ENCODE data around the gene MALL.
"Not testable (repeated sequence)": the region's sequence is repeated elsewhere in the genome, so short reads cannot be mapped to it uniquely, and the experiment has no call there.

MALL gene

DNA sequence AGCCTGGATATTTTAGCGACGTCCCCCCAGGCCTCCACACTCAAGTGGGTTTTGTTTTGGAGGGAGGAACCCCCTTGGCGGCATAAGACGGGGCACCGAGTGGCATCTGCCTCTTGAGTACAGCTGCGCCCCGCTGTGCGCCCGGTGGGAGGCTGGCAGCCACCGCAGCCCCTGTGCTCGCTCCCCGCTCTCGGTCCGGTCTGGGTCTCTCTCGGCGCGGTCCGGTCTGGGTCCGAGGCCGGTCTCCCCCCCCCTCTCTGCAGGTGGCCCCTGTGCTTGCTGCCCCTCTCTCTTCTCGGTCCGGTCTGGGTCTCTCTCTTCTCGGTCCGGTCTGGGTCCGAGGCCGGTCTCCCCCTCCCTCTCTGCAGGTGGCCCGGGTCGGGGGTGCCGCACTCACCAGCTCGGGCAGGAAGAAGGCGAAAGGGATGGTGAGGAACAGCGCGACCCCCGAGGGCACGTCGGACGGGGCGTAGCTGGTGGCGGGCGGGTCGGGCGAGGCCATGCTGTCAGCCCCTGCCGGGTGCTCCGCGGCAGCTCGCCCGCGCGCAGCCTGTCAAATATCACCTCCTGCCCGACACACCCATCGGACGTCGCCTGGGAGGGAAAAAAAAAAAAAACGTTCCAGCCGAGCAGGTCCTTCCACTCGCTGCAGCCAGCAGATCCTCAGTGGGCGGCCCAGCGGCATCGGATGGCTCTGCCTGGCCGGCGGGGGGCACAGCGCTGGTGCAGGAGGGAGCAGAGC, at the start of gene MALL:
Gene MALL, minus strand, starts transcription at position 532 of the 742 bp plus-strand sequence. Its CDS starts 30 bp downstream, at position 502.
- peak; percentile 86 for DNase-seq

DNA sequence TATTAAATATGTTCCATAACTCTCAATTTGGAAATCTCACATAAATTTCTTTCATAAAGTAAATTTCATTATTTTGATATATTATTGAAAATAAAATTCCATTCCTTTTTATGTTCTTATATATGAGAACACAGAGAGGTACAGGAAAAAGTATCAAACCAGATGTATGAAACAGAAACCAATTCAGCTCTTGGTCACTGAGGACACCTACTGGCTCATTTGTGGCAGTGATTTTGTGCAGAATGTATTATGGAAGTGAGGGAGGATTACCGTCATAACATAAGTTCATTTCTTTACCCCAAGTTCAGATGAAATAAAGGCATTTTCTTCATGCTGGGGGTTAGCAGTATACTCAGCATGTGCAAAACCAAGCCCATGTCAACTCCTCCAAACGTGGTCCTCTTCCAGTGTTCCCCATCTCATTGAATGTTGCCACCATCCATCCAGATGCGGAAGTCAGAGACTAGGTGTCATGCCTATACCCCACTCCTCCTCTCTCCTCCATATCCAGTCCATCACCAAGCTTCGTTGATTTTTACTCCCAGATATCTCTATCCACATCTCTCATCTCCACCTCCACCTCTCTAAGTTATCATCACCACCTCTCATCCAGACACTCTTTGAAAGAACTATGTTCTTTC, 41.7 kb upstream of the MALL start:
- DNase-seq, result no peak

DNA sequence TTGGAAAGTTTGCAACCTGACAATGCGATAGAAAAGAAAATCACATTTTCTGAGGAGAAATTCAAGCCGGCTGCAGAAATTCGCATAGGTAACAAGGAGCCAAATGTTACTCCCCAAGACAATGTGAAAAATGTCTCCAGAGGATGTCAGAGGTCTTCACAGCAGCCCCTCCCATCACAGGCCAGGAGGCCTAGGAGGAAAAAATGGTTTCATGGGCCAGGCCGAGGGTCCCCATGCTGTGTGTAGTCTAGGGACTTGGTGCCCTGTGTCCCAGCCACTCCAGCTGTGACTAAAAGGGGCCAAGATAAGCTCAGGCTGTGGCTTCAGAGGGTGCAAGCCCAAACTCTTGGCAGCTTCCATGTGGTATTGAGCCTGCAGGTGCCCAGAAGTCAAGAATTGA, 39.2 kb upstream of the MALL start:
- not testable (repeated sequence) for DNase-seq

DNA sequence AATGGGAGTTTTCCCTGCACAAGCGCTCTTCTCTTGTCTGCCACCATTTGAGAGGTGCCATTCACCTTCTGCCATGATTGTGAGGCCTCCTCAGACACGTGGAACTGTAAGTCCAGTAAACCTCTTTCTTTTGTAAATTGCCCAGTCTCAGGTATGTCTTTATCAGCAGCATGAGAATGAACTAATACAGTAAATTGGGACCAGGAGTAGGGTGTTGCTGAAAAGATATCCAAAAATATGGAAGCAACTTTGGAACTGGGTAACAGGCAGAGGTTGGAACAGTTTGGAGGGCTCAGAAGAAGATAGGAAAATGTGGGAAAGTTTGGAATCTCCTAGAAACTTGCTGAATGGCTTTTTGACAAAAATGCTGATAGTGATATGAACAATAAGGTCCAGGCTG, 38.6 kb upstream of the MALL start:
- not testable (repeated sequence) for DNase-seq

DNA sequence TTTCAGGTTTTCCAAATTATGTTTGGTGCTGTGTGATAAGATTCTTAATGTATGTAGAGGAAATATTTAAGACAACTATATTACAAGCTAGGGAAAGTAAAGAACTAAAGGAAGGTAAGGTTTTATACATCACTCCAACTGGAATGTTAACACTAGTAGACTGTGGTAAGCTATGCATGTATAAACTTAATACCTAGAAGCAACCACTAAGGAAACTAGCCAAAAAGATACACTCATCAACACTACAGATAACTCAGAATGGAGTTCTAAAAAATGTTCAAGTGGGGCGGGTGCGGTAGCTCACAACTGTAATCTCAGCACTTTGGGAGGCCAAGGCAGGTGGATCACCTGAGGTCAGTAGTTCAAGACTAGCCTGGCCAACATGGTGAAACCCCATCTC, 37.8 kb upstream of the MALL start:
- DNase-seq, result no peak

DNA sequence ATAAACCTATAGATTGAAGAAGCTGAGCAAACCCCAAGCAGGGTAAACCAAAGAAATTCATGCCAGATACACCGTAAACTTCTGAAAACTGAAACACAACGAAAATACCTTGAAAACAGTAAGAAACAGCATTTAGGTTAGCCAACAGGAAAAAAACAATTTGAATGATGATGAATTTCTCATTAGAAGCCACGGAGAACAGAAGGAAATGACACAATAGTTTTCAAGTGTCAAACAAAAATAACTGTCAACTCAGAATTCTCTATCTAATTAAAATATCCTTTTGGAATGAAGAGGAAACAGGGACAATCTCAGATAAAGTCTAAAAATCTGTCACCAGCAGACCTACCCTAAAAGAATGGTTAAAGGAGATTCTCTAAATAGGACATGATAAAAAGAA, 37.3 kb upstream of the MALL start:
- no peak for DNase-seq

DNA sequence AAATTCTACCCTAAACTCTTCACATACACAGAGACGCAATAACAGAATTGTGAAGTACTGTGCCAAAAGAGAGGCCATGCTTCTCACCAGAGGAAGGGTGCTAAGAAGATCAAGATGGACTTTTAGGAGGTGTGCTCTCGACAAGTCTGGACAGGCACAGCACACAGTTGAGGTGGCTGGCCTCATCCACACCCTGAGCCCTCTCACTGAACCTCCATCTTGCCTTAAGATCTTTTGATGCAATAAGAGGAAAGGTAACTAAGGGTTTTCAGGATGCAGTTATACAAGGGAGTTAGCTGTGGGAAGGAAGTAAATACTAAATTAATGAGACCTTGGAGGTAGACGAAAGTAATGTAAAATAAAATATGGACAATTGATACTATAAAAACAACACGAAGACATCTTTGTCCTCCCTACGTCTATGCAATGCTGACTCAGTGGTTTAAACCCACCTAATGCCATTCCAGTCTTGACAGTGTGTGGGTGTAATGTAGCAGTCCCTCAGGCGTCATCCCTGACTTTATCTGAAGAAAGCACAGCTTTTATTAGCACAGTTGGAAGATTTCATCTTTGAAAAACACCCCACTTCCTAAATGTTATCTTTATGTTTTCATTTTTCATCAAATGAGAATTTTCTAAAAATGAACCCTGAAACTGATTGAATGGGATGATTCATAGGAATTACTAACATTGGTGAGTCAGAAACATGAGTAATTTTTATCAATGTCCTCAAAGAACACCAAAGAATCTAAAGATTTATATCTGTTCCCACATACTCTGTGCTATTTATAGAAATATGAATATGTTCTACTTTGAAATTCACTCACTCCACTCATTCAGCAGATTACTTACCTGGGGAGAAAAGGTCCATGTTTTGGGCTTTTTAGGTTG, 34.0 kb upstream of the MALL start:
- no peak for DNase-seq

DNA sequence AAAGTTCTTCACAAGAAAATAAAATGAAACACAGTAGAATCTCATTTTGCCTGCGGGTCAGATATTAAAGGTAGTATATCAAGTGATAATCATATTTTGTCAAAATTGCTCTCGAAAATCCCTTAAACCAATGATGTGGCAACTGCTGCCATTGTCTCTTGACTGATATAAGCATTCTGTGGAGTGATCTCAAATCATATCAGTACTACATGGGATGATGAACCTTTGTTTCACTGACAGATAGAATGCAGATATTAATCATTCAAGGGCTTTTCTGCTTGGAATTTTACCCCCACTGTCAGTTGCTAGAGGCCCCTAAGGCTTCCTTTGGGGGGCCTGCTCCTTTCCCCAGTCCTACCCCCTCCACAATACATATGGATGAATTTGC, 31.3 kb upstream of the MALL start:
- DNase-seq, result no peak

DNA sequence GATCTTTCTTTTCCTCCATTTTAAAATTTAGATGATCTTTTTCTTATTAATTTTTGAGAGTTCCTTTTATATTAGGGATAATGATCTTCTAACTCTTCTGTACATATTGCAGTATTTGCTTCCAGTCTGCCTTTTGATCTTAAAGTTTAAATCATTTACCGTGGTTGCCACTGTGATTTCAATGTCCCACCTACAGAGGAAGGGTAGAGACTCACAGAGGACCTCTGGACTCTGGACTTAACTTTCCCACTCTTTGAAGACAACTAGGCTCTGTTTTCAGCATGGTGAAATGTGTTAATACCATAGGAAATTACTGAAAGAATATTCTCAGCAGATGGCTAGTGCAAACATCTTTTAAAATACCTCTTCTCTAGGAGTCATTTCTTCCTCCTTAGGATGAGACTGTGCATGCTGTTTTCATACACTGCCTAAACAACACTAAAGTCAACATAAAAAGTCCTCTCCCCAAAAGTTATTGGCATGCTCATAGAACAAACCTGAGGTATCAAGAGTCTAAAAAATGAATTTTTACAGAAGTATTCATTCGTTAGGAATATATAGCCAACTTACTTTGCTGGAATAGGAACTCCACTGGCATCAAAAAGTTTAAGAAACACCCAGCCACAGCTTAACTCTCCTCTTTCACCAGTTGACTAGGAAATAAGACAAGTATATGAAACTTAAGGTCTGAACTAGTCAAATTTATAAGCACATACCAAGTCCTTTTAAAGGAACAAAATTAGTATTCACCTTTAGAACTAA, 30.7 kb upstream of the MALL start:
- DNase-seq, result no peak

DNA sequence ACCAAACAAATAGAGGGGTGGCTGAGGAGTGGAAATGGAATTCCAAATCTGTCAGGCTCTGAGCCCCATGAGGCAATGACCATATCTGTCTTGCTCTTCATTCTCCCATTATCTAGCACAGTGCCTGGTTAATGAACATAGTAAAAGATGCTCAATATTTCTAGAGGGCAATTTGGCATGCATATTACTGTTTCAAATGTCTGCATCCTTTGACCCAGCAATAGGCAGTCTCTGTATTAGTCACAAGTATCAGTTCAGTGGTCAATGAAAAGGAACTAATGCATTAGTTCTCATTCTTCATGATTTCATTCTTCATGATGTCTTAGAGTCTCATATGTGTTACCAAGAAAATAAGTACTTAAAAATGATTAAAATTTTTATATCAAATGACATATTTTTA, 28.4 kb upstream of the MALL start:
- no peak for DNase-seq

DNA sequence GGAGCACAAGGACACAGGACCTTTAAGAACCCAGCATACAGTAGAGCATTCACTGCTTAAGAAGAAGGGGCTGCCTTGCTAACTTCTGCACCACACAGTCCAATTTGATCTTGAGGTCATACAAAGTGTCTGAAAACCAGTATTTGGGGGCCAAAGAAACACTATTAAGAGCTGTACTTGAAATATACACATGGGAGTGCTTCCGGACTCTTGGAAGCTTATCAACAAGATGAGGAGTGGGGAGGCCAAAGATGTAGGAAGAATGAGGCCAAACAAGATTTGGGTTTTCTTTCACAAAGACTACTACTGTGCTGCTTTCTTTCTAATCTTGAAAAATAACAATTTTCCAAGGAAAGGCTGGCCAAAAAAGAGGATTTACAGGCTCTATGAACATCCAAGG, 24.8 kb upstream of the MALL start:
- DNase-seq, result no peak

DNA sequence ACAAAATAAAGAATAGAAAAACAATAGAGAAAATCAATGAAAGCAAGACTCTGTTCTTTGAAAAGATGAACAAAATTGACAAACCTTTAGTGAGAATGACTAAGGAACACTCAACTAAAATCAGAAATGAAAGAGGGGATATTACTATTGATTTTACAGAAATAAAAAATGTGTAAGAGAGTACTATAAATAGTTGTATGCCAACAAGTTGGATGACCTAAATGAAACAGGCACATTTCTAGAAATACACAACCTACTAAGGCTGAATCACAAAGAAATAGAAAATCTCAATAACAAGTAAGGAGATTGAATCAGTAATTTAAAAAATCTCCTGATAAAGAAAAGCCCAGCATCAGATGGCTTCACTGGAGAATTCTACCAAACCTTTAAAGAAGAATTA, 18.4 kb upstream of the MALL start:
- no peak for DNase-seq

DNA sequence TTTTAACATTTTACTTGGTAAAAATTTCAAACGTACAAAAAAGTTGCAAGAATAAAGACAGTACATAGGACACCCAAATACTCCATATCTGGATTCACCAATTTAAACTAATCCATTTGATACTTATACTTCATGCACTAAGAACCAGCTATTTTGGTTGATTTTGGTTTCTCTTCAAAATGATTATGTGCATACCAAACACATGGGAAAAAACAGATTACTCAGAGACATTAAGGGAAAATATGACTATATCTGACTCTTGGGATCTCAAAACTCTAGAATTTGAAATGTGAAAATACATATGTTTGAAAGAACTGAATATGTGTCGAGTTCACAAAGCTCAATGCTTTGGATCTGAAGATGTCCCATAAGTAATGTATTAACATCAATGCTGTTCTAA, 15.5 kb upstream of the MALL start:
- DNase-seq, result no peak

DNA sequence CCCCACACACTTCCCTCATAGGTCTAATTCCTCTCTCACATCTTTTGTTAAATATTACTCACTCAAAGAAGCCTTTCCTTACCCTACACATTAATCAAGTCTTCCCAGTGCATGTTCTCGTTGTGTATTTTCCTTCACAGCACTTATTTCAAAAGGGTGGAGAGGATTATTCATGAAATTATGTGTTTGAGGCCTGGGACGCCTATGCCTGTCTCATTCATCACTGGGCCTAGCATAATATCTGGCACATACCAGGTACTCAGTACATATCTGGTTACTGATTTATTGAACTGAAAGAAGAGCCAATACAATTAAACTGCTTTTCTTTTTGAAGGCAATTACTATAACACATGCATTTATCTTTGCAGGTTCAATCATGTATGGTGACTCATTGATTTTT, 15.1 kb upstream of the MALL start:
- DNase-seq, result no peak

DNA sequence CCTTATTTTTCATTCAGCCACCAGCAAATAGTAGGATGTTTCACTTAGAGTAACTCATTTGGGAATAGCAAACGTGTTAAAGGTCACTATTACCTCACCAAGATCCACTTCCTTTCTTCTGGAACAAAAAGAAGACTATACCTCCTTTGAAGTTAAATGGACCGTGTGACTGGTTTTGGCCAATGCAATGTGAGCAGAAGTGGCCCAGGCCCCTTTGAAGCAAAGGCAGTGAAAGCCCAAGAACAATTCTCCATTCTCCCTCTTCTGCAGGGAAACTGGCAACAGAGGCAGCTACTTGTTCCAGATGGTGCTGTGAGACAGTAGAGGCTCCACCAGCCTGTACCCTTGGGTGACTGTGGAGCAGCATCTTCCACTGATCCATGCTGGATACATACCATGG, 11.3 kb upstream of the MALL start:
- DNase-seq, result no peak

DNA sequence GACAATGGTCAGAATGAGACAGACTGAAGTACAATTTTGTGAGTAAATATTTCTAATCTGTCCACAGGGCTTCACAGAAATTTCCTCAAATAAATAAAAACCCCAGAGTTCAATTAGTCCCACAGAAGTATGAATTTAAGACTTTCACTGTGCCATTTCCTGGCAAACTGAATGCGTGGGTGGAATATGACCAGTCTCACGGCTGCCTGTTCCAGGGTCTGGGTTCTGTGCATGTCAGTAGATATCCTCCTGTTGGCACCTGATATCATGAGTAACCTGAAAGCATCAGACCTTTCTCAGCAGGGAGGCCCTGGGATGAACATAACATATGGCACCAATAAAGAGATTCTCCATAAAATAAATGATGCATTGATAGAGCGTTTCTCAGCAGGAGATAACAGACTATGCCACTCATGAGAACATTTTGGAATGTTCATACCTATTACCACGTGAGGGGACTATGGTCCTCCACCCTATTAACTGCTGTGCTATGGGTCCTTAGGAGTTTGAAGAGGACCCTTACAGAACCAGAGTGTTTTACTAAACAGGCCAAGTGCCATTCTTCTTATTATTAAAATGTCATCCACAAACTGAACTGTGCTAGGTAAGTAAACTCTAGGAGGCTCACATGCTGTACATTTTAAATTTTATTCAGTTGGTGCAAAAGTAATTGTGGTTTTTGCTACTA, 10.6 kb upstream of the MALL start:
- DNase-seq, result no peak

DNA sequence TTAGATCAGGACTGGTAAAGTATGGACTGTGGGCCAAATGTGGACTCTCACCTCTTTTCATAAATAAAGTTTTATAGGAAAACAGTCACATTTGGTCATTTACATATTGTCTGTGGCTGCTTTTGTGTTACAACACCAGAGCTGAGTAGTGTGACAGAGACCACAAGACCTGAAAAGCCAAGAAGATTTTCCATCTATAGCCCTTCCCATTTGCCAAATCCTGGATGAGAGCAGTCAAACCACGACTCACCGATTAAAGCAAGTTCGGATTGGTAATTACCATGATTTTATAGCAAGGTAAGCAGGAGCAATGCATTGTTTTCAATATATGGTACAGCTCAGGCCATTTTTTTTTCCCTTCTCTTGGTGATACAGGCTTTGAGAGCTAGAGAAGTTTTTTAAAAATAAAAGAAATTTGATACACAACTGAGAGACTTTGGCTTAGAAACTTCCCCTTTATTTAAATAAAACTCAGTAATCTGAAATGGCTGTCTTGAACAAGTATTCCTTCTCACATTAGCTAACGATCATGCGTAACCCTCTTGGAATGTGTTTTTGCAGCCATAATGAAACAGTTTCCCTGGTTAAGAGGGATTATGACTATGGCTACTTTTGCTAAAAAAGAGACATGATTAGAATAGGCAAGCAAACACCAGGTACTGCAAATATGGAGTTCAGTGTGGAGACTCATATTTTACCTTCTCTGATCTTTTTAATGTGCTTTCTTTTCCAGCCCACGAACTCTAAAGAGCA, 9.5 kb upstream of the MALL start:
- no peak for DNase-seq

DNA sequence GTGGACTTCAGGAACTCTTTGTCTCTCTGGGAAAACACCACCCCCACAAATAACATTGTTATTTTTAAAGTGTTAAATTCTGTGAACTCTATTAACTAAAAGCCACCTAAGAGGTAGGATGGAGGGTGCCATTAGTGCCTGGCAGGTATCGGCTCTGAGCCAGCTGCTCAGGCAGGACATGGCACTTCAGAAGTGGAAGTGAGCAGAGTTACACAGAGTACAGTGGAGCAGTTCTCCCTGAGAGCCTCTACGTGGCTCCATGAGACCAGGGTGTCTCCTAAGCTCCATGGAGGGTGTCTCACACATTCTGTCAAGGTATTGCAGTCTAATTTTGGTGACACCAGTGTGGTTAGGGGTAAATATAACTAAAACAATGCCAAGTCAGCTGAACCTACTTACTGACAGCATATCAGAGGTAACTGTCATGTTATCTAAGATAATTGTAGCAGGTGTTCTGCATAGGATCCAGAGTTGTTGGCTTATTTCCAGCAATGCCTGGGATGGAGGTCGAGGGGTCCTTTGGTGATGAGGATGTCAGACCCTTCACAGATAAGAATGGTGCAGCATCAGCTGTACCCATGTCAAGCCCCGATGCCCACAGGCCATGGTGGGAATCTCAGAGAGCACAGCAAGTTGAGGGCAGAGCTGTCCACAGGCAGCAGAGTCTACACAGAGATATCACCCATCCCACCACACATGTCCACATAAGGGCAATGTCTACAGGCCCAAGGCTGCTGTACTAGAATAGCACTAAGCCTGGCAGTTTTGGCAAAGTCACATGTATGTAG, 8.6 kb upstream of the MALL start:
- no peak for DNase-seq

DNA sequence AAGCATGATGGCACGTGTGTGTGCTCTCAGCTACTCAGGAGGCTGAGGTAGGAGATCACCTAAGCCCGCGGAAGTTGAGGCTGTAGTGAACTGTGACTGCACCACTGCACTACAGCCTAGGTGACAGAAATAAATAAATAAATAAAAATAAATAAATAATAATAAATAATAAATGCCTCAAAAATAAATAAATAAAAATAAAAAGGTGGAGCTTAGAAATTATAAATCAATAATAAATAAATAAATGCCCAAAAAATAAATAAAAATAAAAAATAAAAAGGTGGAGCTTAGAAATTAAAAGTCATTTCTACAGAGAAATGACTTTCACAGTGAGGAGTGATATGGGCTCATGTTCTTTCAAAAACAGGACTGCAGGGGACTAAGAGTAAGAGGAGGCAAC, 6.0 kb upstream of the MALL start:
- DNase-seq, result no peak

DNA sequence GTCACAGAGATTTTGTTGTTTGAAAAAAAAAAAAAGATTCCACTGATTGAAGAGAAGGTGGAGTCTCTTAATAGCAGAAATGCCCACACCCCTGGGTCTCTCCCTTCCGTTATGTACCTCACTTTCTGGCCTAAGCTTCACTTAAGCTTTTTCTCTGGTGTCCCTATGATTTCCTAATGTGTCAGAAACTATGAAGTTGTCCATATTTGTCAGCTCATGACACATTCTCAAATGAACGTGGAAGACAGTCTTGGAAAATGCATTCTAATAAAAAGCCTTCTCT, 5.4 kb upstream of the MALL start:
- DNase-seq, result no peak
